GM12891 (cell line): ENCODE results near the gene SMC6.

Experiments used
- DNase-seq: peaks from one replicate; pipeline ENCODE4 v3.0.0; 2011; ENCODE audit warnings: low spot score; ENCODE audit not compliant: insufficient read length
- FAIRE-seq: peaks from 2 replicates; lab custom pipeline; 2011; peaks lifted over from hg19 to GRCh38; lab: Jason Lieb, UNC
- PAX5 ChIP-seq: IDR thresholded peaks from 2 replicates; pipeline ENCODE4 v1.6.1; 2011; ENCODE audit warnings: low read length, moderate library complexity, mild to moderate bottlenecking; ENCODE audit not compliant: insufficient read depth, severe bottlenecking
- POLR2A ChIP-seq: IDR thresholded peaks from 2 replicates; pipeline ENCODE4 v1.6.1; 2011; ENCODE audit warnings: low read depth, low read length, control low read depth
- POLR2AphosphoS5 ChIP-seq: IDR thresholded peaks from 2 replicates; pipeline ENCODE4 v1.6.1; 2011; ENCODE audit warnings: low read depth, low read length, control low read depth
- POU2F2 ChIP-seq: IDR thresholded peaks from 2 replicates; pipeline ENCODE4 v1.6.1; 2011; ENCODE audit warnings: low read depth, mild to moderate bottlenecking, control low read depth, low read length, moderate library complexity
- SPI1 ChIP-seq: IDR thresholded peaks from 2 replicates; pipeline ENCODE4 v1.6.1; 2011; ENCODE audit warnings: low read depth, low read length, control low read depth
- TAF1 ChIP-seq: IDR thresholded peaks from 2 replicates; pipeline ENCODE4 v1.6.1; 2011; ENCODE audit warnings: low read depth, low read length, control low read depth

SMC6 gene

DNA sequence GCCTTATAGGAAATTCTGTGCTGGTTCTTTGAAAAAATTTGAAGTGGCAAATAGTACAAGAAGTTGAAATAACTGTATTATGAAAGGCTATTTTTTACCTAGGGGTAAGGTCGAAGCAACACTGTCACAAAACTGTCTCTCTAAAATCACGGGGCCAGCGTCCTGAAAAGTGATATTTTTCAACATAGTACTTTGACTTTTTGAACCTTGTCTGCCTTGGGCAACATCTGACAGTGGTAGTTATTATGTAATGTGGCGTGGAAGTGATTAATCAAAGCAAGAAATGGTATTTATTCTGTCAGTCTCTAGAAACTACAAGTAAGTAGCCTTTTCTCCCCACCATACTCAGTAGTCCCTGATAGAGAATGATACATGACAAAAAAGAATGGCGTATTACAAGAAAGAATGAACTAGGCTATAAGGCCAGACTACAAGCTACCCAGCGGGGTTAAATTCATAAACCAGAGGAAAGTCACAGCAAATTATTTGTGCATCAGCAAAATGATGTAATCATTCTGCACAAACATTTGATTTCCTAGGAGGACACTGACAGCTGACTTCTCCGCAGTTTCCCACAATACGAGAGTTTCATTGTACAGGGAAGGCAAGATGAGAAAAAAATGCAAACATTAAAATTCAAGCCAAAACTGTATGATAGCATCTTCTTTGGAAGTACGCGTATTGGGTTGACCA lies 10.2 kb upstream of the SMC6 start:
- no peak for TF ChIP-seq POU2F2
- FAIRE-seq (peak; percentile 68), DNase-seq (no peak)

DNA sequence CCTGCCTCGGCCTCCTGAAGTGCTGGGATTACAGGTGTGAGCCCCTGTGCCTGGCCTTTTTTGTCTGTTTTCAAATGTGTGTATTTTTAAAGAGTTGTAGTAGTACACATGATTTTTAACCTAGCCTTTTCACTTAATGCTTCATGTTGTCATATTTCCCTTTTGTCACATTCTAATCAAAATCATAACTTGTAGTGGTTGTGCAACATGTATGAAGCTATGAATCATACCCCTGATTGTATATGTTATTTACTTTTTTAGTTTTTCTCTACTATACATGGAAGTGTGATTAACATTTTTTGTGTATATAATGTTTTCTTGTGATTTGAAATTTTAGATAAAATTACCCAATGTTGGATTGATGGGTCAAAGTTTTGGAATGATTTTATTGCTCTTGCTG lies 8.8 kb upstream of the SMC6 start:
- FAIRE-seq (no peak), DNase-seq (no peak)
- TF ChIP-seq POLR2A (no peak), POLR2AphosphoS5 (no peak), TAF1 (no peak), PAX5 (no peak), POU2F2 (no peak), SPI1 (no peak)

DNA sequence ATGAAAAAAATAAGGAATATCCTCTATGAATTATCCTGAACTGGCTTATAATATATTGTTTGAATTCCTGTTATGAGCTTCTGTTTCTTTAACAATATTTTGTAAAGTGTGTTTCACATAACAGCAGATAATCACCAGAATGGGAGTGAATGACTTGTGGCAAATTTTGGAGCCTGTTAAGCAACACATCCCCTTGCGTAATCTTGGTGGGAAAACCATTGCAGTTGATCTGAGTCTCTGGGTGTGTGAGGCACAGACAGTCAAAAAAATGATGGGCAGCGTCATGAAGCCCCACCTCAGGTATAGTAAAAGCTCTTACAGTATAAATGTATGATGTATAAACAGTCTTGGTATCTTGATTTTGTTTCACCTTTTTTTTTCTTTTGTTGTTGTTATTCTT lies 6.2 kb upstream of the SMC6 start:
- no peak for FAIRE-seq
- DNase-seq, result no peak
- no peak for TF ChIP-seq PAX5
- no peak for TF ChIP-seq SPI1
- TF ChIP-seq POU2F2, result no peak
- TF ChIP-seq POLR2A, result no peak
- no peak for TF ChIP-seq TAF1
- TF ChIP-seq POLR2AphosphoS5, result no peak

DNA sequence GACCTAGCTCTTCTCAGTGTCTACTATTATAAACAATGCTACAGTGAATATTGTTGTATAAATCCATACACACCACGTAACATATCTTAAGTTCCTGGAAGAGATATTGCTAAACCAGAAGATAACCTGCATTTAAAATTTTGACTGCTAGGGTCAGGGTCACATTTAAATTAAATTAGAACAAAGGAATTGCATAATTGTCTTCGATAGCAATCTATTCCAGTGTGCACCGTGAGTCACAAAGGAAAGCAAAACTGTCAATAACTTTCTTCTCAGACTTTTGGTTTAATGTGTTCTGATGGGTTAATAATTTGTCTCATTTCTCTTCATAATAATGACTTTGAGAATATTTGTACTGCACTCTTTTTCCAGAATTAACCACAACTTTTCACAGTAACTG lies 4.5 kb upstream of the SMC6 start:
- FAIRE-seq (no peak), DNase-seq (no peak)
- TF ChIP-seq POLR2A (no peak), TAF1 (no peak), POU2F2 (no peak), POLR2AphosphoS5 (no peak), PAX5 (no peak), SPI1 (no peak)

DNA sequence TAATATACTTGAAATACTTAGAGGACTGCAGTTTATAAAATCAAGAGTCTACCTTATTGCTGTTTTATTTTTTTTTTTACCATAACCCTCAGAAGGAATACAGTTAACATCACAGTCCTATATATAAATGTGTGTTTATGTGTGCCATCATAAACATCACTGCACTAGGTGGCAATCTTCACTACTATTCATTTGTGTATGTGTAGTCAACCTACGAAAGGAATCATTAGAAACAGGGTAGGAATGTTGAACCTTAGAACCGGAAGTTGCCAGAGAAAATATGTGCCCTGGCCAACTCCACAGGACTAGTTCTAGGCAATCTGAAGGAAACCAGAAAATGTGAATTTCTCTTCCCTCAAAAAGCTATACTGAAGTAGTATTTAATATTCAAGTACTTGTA lies 3.7 kb upstream of the SMC6 start:
- FAIRE-seq (peak; percentile 5), DNase-seq (no peak)
- TF ChIP-seq POLR2A (no peak), PAX5 (no peak), SPI1 (no peak), POU2F2 (no peak), TAF1 (no peak), POLR2AphosphoS5 (no peak)

DNA sequence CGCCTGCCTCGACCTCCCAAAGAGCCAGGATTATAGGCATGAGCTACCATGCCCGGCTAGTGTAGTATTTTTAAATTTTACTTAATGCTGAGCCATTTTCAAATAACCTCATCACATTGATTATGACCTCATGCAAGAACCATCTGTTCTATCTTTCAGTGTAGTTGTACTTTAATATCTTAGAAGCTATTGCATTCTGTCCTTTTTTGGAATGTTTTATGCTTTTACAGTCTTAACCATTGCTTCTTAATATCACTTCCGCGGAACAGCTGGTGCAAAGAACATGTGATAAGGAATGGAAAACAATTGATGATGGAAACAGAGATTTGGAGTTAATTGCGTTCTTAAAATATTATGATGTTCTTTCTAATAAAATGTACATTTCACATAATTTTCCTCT lies 3.1 kb upstream of the SMC6 start:
- DNase-seq, result no peak
- TF ChIP-seq POLR2AphosphoS5 (no peak), PAX5 (no peak), POU2F2 (no peak), POLR2A (no peak), SPI1 (no peak), TAF1 (no peak)

DNA sequence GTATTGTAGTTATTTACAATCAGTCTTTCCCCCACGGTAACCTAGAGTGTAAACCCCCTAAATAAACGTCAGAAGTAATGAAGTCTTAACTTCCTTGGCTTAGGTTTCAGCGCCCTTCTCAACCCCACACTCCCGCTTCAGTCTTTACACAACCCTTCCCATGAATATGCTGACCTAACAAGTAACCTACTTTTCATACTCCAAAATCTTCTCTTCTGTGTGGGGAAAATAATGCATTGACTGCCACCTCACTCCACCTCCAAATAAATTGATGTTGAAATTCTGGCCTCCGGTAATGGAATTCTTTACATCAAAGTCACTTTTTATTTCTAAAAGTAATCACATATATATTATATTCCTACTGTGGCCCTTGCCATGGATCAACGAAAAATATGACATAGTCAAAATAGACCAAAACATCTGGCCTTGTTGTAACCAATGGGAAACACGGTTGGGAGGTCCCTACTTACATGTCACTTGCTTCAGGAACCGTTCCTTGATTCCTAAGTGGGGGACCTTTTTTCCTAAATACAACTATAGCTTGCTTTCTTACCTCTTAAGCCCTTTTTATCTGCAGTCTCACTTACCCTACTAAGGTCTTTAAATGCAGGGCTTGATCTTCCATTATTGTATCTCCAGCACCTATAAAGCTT lies 1.3 kb upstream of the SMC6 start:
- no peak for TF ChIP-seq POU2F2
- no peak for TF ChIP-seq POLR2A
- no peak for TF ChIP-seq POLR2AphosphoS5
- no peak for TF ChIP-seq SPI1
- no peak for TF ChIP-seq PAX5
- no peak for TF ChIP-seq TAF1
- FAIRE-seq (peak; percentile 55), DNase-seq (no peak)

More for the DNA sequence above, 3.1 kb upstream of the SMC6 start:
- no peak for FAIRE-seq

DNA sequence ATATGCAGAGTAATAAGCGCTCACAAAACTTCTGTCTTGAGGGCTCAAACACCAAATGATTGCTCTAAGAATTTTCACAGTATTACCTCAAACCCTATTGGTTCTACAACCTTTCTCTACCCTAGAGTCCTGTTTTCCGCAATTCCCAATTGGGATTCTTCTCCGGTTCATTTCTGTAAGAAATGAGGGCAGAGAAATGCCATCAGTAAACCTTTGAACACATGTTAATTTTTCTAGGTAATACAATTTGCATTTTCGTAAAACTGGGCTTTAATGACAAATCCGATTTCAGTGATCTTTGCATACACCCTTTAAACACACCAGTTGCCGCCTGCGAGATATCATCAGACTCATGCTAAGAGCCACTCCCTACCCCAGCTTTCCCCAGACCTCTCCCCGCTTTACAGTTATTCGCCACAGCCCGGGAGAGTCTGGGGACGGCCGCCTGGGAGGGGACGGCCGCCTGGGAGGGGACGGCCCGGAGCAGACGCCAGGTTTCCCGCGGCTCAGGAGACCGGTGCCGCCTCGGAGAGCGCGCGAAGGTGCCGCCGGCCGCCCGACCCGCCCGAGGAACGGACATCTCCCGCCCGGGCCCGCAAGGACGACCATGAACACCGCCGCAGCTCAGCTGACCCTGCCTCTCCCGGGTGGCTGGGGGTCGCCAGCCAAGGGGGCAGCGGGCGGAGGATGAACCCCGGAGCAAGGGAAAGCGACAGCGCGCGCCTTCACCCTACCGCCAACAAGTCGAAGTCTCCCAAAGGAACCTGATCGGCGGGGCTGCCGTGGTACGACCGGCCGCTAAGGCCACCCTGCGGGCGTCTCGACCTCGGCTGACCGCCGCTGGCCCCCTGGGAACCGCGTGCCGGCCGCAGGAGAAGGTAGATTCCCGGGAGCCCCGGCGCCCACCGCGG lies 463 bp downstream of the SMC6 start:
- TF ChIP-seq POLR2A, result no peak
- TF ChIP-seq TAF1, result no peak
- TF ChIP-seq POLR2AphosphoS5, result no peak; the same call in 1 of the 2 replicates
- no peak for TF ChIP-seq POU2F2
- no peak for TF ChIP-seq SPI1
- TF ChIP-seq PAX5, result no peak
- peak; percentile 71 for FAIRE-seq
- DNase-seq, result peak; percentile 12

DNA sequence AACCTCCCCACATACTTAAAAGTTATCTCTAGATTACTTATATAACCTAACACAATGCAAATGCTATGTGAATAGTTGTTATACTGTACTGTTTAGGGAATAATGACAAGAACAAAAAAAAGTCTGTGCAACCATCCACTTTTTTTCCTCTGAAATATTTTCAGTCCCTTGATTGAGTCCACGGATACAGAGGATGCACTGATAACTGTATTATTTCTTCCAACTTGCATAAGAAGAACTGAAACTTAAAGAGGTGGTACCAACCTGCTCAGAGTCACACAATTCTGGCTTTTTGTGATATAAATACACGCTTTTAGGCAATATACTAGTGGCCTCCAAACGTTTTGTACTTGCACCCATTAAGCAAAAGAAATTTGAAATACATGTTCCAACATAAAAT lies 1.4 kb downstream of the SMC6 start:
- TF ChIP-seq TAF1 (no peak), POLR2AphosphoS5 (no peak), SPI1 (peak; percentile 92)
- peak; percentile 76 for FAIRE-seq

More for the DNA sequence above, 1.4 kb downstream of the SMC6 start:
- DNase-seq, result no peak
